LNCAP (cell line): ENCODE results near the gene STRBP.

Source experiments
- CTCF ChIP-seq: fragments of 450-650 bp; IDR thresholded peaks from 2 replicates; pipeline ENCODE4 v1.5.1; 2017; ENCODE audit warnings: mild to moderate bottlenecking

The STRBP gene

DNA sequence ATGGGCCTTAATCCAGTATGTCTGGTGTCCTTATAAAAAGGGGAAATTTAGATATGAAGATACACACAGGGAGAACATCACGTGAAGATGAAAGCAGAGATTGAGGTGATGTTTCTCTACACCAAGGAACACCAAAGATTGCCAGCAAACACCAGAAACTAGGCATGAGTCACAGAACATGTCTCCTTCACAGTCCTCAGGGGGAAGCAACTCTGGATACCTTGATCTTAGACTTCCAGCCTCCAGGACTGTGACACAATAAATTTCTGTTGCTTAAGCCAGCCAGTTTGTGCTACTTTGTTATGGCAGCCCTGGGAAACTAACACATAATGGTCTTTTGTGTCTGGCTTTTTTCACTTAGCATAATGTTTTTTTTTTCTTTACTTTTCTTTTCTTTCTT, 41.2 kb upstream of the STRBP start:
- no peak for TF ChIP-seq CTCF

DNA sequence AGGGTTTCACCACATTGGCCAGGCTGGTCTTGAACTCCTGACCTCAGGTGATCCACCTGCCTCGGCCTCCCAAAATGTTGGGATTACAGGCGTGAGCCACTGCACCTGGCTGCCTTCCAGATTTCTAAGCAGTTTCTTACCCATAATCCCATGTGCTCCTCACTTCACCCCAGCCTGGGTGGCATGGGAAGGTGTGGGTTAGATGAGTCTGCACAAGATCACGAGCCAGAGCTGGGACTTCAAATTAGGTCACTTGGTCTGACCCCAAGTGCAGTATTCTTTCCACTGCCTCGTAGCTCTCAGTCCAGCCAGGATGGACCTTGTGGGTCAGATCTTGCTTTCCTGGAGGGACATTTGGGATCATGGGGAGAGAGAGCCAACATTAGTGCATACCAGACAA, 37.5 kb upstream of the STRBP start:
- TF ChIP-seq CTCF = no peak

DNA sequence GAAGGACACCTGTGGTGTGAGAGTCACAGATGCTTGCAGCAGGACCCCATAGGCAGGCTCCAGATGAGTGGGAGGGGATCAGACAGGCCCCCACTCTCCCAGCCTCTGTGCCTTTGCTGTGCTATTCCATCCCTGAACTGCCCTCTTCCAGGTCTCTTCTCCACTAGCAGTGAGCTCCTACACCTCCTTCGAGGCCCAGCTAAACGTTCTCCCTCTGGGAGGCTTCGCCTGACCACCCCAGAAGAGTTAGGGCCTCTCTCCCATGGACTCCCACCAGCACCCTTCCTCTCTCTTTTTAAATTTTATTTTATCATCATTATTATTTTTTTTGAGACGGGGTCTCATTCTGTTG, 35.9 kb upstream of the STRBP start:
- no peak for TF ChIP-seq CTCF

DNA sequence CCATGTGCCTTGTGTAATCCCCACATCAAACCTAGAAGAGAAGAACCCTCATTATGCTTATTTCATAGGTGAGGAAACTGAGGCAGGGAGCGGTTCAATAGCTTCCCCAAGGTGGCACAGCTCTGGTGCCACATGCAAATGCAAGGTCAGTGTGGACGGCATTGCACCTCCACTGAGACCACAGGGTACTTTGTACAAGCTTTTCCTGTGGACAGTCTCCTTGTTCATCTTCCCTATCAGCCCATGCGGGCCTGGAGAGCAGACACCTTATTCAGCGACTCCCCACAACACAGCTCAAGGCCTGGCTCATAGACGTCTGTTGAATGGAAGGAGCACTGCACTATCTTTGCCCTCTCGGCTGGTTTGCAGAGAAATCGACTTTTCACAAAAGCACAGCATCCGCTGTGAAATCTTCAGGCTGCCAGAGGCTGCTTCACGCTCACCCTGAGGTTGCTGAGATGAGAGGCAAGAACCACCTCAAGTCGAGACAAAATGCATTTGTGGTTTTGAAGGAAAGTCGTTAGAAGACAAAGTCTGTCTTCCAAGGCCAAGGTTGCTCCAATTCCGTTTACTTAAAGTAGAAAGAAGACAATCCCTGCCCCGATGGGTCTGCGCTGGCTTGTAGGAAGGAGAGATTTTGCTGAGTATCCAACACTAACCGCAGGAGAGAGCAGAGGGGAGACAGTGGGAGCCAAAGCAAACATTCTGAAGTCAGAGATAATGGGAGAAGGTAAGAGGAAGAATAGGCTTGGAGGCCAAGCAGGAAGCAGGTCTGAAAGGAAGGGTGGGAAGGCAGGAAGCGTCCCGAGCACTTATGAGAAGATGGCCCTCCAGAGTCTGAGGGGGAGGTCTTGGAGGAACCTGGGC, 34.2 kb upstream of the STRBP start:
- no peak for TF ChIP-seq CTCF

- TF ChIP-seq CTCF = no peak
Observed at GRCh38 chr9:123300554-123300953, 32.2 kb upstream of the STRBP start.

DNA sequence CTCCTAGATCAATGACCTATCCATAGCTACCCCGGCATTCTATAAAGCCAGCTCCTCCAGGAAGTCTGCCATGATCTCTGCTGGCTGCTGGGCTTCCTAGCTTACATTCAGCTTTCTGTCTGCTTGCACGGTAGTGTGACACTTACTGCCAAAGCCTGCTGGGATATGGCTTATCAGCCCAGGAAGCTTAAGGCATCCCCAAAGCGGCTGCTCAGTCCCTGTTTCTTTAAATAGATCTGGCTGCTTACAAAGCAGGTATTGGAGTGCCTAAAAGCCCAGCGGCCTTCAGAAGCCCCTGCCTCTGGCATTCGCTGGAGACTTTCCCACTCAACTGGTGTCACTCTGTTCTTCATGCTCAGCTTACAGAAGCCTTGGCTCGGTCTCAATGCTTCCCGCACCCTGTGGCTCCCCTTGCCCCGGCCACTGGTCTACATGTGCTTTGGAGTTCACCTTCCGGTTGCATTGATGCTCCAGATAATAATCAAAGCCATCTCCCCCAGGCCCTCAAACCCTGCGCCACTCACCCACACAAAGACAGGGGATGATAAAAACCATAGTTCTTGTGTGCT, 31.3 kb upstream of the STRBP start:
- TF ChIP-seq CTCF = no peak

DNA sequence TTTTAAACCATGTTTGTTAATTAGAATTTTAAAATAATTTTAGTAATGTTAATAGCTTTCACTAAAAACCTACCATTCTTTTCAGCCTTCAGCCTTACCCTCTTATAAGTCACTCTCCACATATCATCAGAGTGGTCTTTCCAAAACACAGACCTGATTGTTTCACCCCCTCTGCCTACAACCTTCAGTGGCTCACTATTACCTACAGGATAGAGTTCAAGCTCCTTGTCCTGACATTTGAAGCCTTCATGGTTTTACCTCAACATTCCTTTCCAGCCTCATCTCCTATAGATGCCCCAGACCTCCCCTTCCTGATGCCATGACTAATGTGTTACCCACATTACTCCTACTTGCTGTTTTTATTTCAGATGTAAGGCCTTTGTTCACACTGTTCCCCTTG, 27.8 kb upstream of the STRBP start:
- TF ChIP-seq CTCF = no peak
